Measurements from ENCODE around the gene RNF4.

RNF4 gene

GRCh38 chr4:2482192-2482591 is 13.3 kb downstream of the RNF4 start:
- no peak for DNase-seq (ENCODE audit: low read depth)
- H3K4me3 ChIP-seq (ENCODE audit: low read depth, low read length) = peak overlapping the region; percentile 31
- TF ChIP-seq CTCF (IDR thresholded peaks at IDR 0.05; ENCODE audit: insufficient read depth, low read depth, low read length, missing control alignments) = no peak

- no peak for TF ChIP-seq CTCF (IDR thresholded peaks at IDR 0.05; ENCODE audit: insufficient read depth, low read depth, low read length, missing control alignments)
- no peak overlapping the region; the same call in 1 of the 2 replicates for H3K4me3 ChIP-seq (ENCODE audit: low read depth, low read length)
- peak; percentile 86 for DNase-seq (ENCODE audit: low read depth)
Observed at GRCh38 chr4:2482693-2483092, 13.8 kb downstream of the RNF4 start.

GRCh38 chr4:2483237-2483636 is 14.3 kb downstream of the RNF4 start:
- DNase-seq (ENCODE audit: low read depth) = peak; percentile 42
- no peak overlapping the region for H3K4me3 ChIP-seq (ENCODE audit: low read depth, low read length)
- no peak for TF ChIP-seq CTCF (IDR thresholded peaks at IDR 0.05; ENCODE audit: insufficient read depth, low read depth, low read length, missing control alignments)

- no peak overlapping the region for H3K4me3 ChIP-seq (ENCODE audit: low read depth, low read length)
- no peak for DNase-seq (ENCODE audit: low read depth)
- no peak for TF ChIP-seq CTCF (IDR thresholded peaks at IDR 0.05; ENCODE audit: insufficient read depth, low read depth, low read length, missing control alignments)
Observed at GRCh38 chr4:2484185-2484584, 15.3 kb downstream of the RNF4 start.

- TF ChIP-seq CTCF (IDR thresholded peaks at IDR 0.05; ENCODE audit: insufficient read depth, low read depth, low read length, missing control alignments) = no peak
- no peak overlapping the region for H3K4me3 ChIP-seq (ENCODE audit: low read depth, low read length)
- peak; percentile 89 for DNase-seq (ENCODE audit: low read depth)
Observed at GRCh38 chr4:2484993-2485392, 16.1 kb downstream of the RNF4 start.

- DNase-seq (ENCODE audit: low read depth) = no peak
- no peak overlapping the region for H3K4me3 ChIP-seq (ENCODE audit: low read depth, low read length)
- no peak for TF ChIP-seq CTCF (IDR thresholded peaks at IDR 0.05; ENCODE audit: insufficient read depth, low read depth, low read length, missing control alignments)
Observed at GRCh38 chr4:2485956-2486355, 17.1 kb downstream of the RNF4 start.

GRCh38 chr4:2486981-2487380 is 18.1 kb downstream of the RNF4 start:
- TF ChIP-seq CTCF (IDR thresholded peaks at IDR 0.05; ENCODE audit: insufficient read depth, low read depth, low read length, missing control alignments) = no peak
- no peak overlapping the region for H3K4me3 ChIP-seq (ENCODE audit: low read depth, low read length)
- DNase-seq (ENCODE audit: low read depth) = no peak

All from GM12865 (cell line).